Neuronal stem cell (in vitro differentiated cells): Measurements from ENCODE around the gene COL19A1.
"Not testable (repeated sequence)": the region's sequence is repeated elsewhere in the genome, so short reads cannot be mapped to it uniquely, and the experiment has no call there.

Source experiments
- DNase-seq: peaks from one replicate; pipeline ENCODE4 v3.0.0-alpha.2; 2013; ENCODE audit warnings: low spot score
- H2AFZ ChIP-seq: one replicate; pipeline ENCODE4 v1.6.1; 2013; ENCODE audit warnings: mild to moderate bottlenecking, low read length, inconsistent platforms
- H2AK5ac ChIP-seq: 2 replicates; pipeline ENCODE4 v1.6.1; 2013; ENCODE audit warnings: low read depth, mild to moderate bottlenecking, inconsistent platforms, low read length, moderate library complexity, mixed read lengths
- H2BK120ac ChIP-seq: 2 replicates; pipeline ENCODE4 v1.6.1; 2013; ENCODE audit warnings: low read depth, mild to moderate bottlenecking, inconsistent platforms, low read length, moderate library complexity, mixed read lengths
- H2BK12ac ChIP-seq: one replicate; pipeline ENCODE4 v1.6.1; 2013; ENCODE audit warnings: low read length, inconsistent platforms
- H2BK15ac ChIP-seq: 2 replicates; pipeline ENCODE4 v1.6.1; 2013; ENCODE audit warnings: mild to moderate bottlenecking, low read length, inconsistent platforms, mixed read lengths
- H2BK5ac ChIP-seq: one replicate; pipeline ENCODE4 v1.6.1; 2013; ENCODE audit warnings: inconsistent platforms, mild to moderate bottlenecking, low read length, moderate library complexity
- H3K14ac ChIP-seq: one replicate; pipeline ENCODE4 v1.6.1; 2013; ENCODE audit warnings: low read length, inconsistent platforms
- H3K18ac ChIP-seq: 2 replicates; pipeline ENCODE4 v1.6.1; 2013; ENCODE audit warnings: low read length, inconsistent platforms
- H3K23ac ChIP-seq: 2 replicates; pipeline ENCODE4 v1.6.1; 2013; ENCODE audit warnings: low read depth, mild to moderate bottlenecking, mixed read lengths, low read length, inconsistent platforms; ENCODE audit not compliant: poor library complexity
- H3K27ac ChIP-seq: replicated peaks from 3 replicates; pipeline ENCODE4 v1.5.1; 2013; ENCODE audit warnings: low read length, inconsistent platforms
- H3K27me3 ChIP-seq, 3 experiments: 2 replicates each; pipeline ENCODE4 v1.6.1; 2013; ENCODE audit warnings: low read length in 3 of 3, mild to moderate bottlenecking in 2 of 3, inconsistent platforms in 1 of 3, low read depth in 1 of 3, mixed read lengths in 1 of 3, moderate library complexity in 1 of 3; ENCODE audit not compliant: control insufficient read depth in 3 of 3, insufficient read depth in 3 of 3
- H3K36me3 ChIP-seq, 2 donors: replicated peaks in 1 of 2; 2 replicates each; pipeline ENCODE4 v1.6.1; 2013; ENCODE audit warnings: low read length in 2 of 2; ENCODE audit not compliant: control insufficient read depth in 2 of 2, insufficient read depth in 2 of 2
- H3K4ac ChIP-seq: 2 replicates; pipeline ENCODE4 v1.6.1; 2013; ENCODE audit warnings: inconsistent platforms, mild to moderate bottlenecking, low read length, moderate library complexity
- H3K4me1 ChIP-seq, 2 donors: 1 replicate in 1 of 2; 2 replicates in 1 of 2; pipeline ENCODE4 v1.6.1; 2013; ENCODE audit warnings: low read length in 2 of 2, low read depth in 1 of 2; ENCODE audit not compliant: control insufficient read depth in 2 of 2, insufficient read depth in 1 of 2
- H3K4me2 ChIP-seq: one replicate; pipeline ENCODE4 v1.6.1; 2013; ENCODE audit warnings: mild to moderate bottlenecking, low read length, inconsistent platforms; ENCODE audit not compliant: insufficient read depth, poor library complexity, severe bottlenecking
- H3K4me3 ChIP-seq, 2 donors: 2 replicates each; pipeline ENCODE4 v1.5.1; 2013; ENCODE audit warnings: low read length in 2 of 2, mild to moderate bottlenecking in 2 of 2, inconsistent platforms in 1 of 2, moderate library complexity in 1 of 2
- H3K79me1 ChIP-seq: one replicate; pipeline ENCODE4 v1.6.1; 2013; ENCODE audit warnings: low read depth, mild to moderate bottlenecking, inconsistent platforms, low read length, moderate library complexity
- H3K9ac ChIP-seq: one replicate; pipeline ENCODE4 v1.6.1; 2013; ENCODE audit warnings: mild to moderate bottlenecking, low read depth, low read length, inconsistent platforms; ENCODE audit not compliant: poor library complexity
- H3K9me3 ChIP-seq, 2 donors: replicated peaks in 1 of 2; 2 replicates each; pipeline versions ENCODE3 to v1.6.1; 2013; ENCODE audit warnings: low read length in 2 of 2, mild to moderate bottlenecking in 2 of 2, inconsistent platforms in 1 of 2, low read depth in 1 of 2, mixed read lengths in 1 of 2, moderate library complexity in 1 of 2; ENCODE audit not compliant: control insufficient read depth in 2 of 2, insufficient read depth in 1 of 2
- H4K8ac ChIP-seq: one replicate; pipeline ENCODE4 v1.6.1; 2013; ENCODE audit warnings: low read depth, mild to moderate bottlenecking, inconsistent platforms, low read length, moderate library complexity
- H4K91ac ChIP-seq: one replicate; pipeline ENCODE4 v1.6.1; 2013; ENCODE audit warnings: low read length, low read depth, mild to moderate bottlenecking, inconsistent platforms; ENCODE audit not compliant: poor library complexity
- WGBS, 2 donors: extraction: QIAGEN DNeasy Blood & Tissue Kit; methylation state at CpG; one replicate each; pipeline ENCODE4 v1.1.7; 2013; ENCODE audit warnings: missing lambda C conversion rate in 2 of 2, mixed read lengths in 1 of 2; ENCODE audit not compliant: insufficient read length in 2 of 2, insufficient replicate concordance in 1 of 2; ENCODE audit errors: extremely low coverage in 2 of 2; 5-methylcytosine and 5-hydroxymethylcytosine counted together

The COL19A1 gene

GRCh38 chr6:69965974-69966373 lies 99.6 kb downstream of the COL19A1 start:
- not testable (repeated sequence) for H4K91ac ChIP-seq, H3K4ac ChIP-seq, H3K4me1 ChIP-seq, H3K9ac ChIP-seq, H2AK5ac ChIP-seq, H3K23ac ChIP-seq, H3K36me3 ChIP-seq, H2BK15ac ChIP-seq, H3K27ac ChIP-seq, H3K79me1 ChIP-seq, H3K4me3 ChIP-seq, H3K27me3 ChIP-seq, H2AFZ ChIP-seq, H3K4me2 ChIP-seq, H2BK12ac ChIP-seq, H3K9me3 ChIP-seq, DNase-seq, H2BK120ac ChIP-seq, H3K18ac ChIP-seq, H4K8ac ChIP-seq, H2BK5ac ChIP-seq, H3K14ac ChIP-seq
- no CpG with 5 or more reads among the region's 16 CpGs for WGBS, 2 donors

- WGBS, 2 donors: no CpG with 5 or more reads among the region's 2 CpGs
- H4K91ac ChIP-seq: no peak overlapping the region
Observed at GRCh38 chr6:69973138-69973537, 106.8 kb downstream of the COL19A1 start.

GRCh38 chr6:69973763-69974162 lies 107.4 kb downstream of the COL19A1 start:
- WGBS, 2 donors: no CpG with 5 or more reads among the region's 3 CpGs
- Histone ChIP-seq H3K18ac (no peak overlapping the region), H3K4me1 (peaks cover 2% of the 10 kb centered on the region in 2 donors), H2BK5ac (no peak overlapping the region), H4K91ac (no peak overlapping the region), H3K9ac (no peak overlapping the region), H3K36me3 (no peaks in the 10 kb centered on the region), H3K4me3 (no peak overlapping the region), H3K79me1 (no peaks in the 10 kb centered on the region), H4K8ac (no peak overlapping the region), H3K9me3 (no peaks in the 10 kb centered on the region), H3K23ac (no peak overlapping the region), H2AFZ (no peak overlapping the region), H2AK5ac (no peak overlapping the region), H3K4me2 (no peak overlapping the region), H3K4ac (no peak overlapping the region), H2BK12ac (no peak overlapping the region), H3K27me3 (no peaks in the 10 kb centered on the region), H3K14ac (no peak overlapping the region), H2BK15ac (no peak overlapping the region), H3K27ac (no peak overlapping the region), H2BK120ac (no peak overlapping the region)
- no peak for DNase-seq

More at GRCh38 chr6:69973138-69973537, 106.8 kb downstream of the COL19A1 start:
- DNase-seq: no peak
- Histone ChIP-seq H2AK5ac (no peak overlapping the region), H3K4me1 (peaks cover 2% of the 10 kb centered on the region in 2 donors), H4K8ac (no peak overlapping the region), H3K23ac (no peak overlapping the region), H3K14ac (no peak overlapping the region), H3K4me2 (no peak overlapping the region), H3K9me3 (no peaks in the 10 kb centered on the region), H3K27ac (no peak overlapping the region), H3K4me3 (no peak overlapping the region), H2BK120ac (no peak overlapping the region), H3K9ac (no peak overlapping the region), H3K36me3 (no peaks in the 10 kb centered on the region), H3K4ac (no peak overlapping the region), H3K79me1 (no peaks in the 10 kb centered on the region), H3K27me3 (no peaks in the 10 kb centered on the region), H3K18ac (no peak overlapping the region), H2AFZ (peak overlapping the region; percentile 76), H2BK15ac (no peak overlapping the region), H2BK12ac (no peak overlapping the region), H2BK5ac (no peak overlapping the region)

DNA sequence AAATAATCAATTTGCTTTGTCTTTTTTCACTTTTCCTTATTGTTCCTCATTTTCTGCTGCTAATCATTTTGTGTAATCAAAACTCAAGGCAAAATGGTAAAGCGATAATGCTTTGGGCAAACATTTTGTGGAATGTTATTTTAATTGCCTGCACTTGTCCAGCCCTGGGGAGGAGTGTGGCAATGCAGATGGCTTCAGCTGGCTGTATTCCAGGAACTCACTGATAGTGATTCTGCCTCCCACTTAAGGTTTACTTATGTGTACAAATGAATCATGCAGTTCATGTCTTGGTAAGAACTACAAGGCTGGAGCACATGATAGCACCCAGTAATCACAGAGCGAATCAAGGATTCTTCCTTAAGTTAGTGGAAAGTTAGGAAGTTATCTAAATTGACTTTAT lies 107.8 kb downstream of the COL19A1 start:
- no peak overlapping the region for H4K8ac ChIP-seq
- no peak overlapping the region for H2BK120ac ChIP-seq
- no peaks in the 10 kb centered on the region for H3K36me3 ChIP-seq
- no peak overlapping the region for H4K91ac ChIP-seq
- H3K27ac ChIP-seq: no peak overlapping the region
- no peak overlapping the region for H2BK15ac ChIP-seq
- no peak overlapping the region for H2AK5ac ChIP-seq
- no peaks in the 10 kb centered on the region for H3K9me3 ChIP-seq
- no peak overlapping the region for H3K4me3 ChIP-seq
- H3K9ac ChIP-seq: no peak overlapping the region
- no peak overlapping the region for H2BK12ac ChIP-seq
- no peak overlapping the region for H3K4ac ChIP-seq
- H3K18ac ChIP-seq: no peak overlapping the region
- H3K4me1 ChIP-seq: peaks cover 2% of the 10 kb centered on the region in 2 donors
- H3K4me2 ChIP-seq: no peak overlapping the region
- WGBS, 2 donors: no CpG with 5 or more reads among the region's 2 CpGs
- H2BK5ac ChIP-seq: no peak overlapping the region
- no peak overlapping the region for H3K23ac ChIP-seq
- no peak for DNase-seq
- no peak overlapping the region for H3K14ac ChIP-seq
- H3K79me1 ChIP-seq: no peaks in the 10 kb centered on the region
- no peaks in the 10 kb centered on the region for H3K27me3 ChIP-seq
- H2AFZ ChIP-seq: no peak overlapping the region
